HepG2 (cell line): ENCODE results near the gene USP20. TPM values are rescaled to one million over a fixed set of nuclear protein-coding genes. Genes with fewer than 3 reads are reported as not detected.

Source experiments
- ATAC-seq: fragments of 200-7000 bp; cut with Tn5 transposase; 3 replicates; pipeline ENCODE4 v1.9.1; 2020; ENCODE audit warnings: mild to moderate bottlenecking, moderate library complexity
- BruUV-seq: library from RNA; stranded (reverse); fragments of 400-500 nt; replicated peaks from 2 replicates; lab custom pipeline; 2021; lab: Mats Ljungman, UMichigan
- CTCF ChIA-PET: fragments of 300-600 bp; formaldehyde crosslinking; extraction: SDS; loops from one replicate; lab custom pipeline; 2021; ENCODE audit warnings: low total read pairs, inconsistent platforms, low intra/inter-chr PET ratio; lab: Yijun Ruan, JAX
- POLR2A ChIA-PET: fragments of 350-600 bp; sonication (Branson Sonifier 250); formaldehyde crosslinking; loops from one replicate; lab custom pipeline; 2020; ENCODE audit warnings: antibody characterized with exemption, inconsistent platforms; lab: Yijun Ruan, JAX
- DNase-seq: peaks from one replicate; pipeline ENCODE4 v3.0.0-alpha.2; 2015; ENCODE audit warnings: low spot score
- FAIRE-seq: peaks from 3 replicates; lab custom pipeline; 2011; peaks lifted over from hg19 to GRCh38; lab: Jason Lieb, UNC
- H2AFZ ChIP-seq: one replicate; pipeline ENCODE4 v1.6.1; 2011; ENCODE audit warnings: low read length, inconsistent platforms
- H3K27ac ChIP-seq: fragments of 300-600 bp; 3 replicates; pipeline ENCODE4 v1.8.0; 2011; ENCODE audit warnings: mixed run types, mild to moderate bottlenecking, mixed read lengths, low read length, inconsistent platforms; ENCODE audit not compliant: insufficient read depth; ENCODE audit errors: extremely low read length
- H3K27me3 ChIP-seq, 2 experiments: fragments of 200-600 bp in 1 of 2; 2 replicates in 1 of 2; 3 replicates in 1 of 2; pipeline versions ENCODE4 v1.6.0 to v1.8.0; 2011; ENCODE audit warnings: low read length in 2 of 2, mild to moderate bottlenecking in 2 of 2, moderate library complexity in 2 of 2, inconsistent platforms in 1 of 2; ENCODE audit not compliant: insufficient read depth in 2 of 2, control insufficient read depth in 1 of 2
- H3K36me3 ChIP-seq, 2 experiments: fragments of 200-600 bp in 1 of 2; replicated peaks in 1 of 2; 2 replicates in 1 of 2; 3 replicates in 1 of 2; pipeline versions ENCODE4 v1.5.1 to v1.8.0; 2011; ENCODE audit warnings: low read length in 2 of 2, inconsistent platforms in 1 of 2; ENCODE audit not compliant: insufficient read depth in 2 of 2, control insufficient read depth in 1 of 2
- H3K4me1 ChIP-seq: 2 replicates; pipeline ENCODE4 v1.5.1; 2012; ENCODE audit warnings: low read length, inconsistent platforms; ENCODE audit not compliant: insufficient read depth
- H3K4me2 ChIP-seq: 2 replicates; pipeline ENCODE4 v1.6.0; 2011; ENCODE audit warnings: low read depth, low read length, inconsistent platforms
- H3K4me3 ChIP-seq, 3 experiments: fragments of 200-600 bp in 1 of 3; sonication (generic), shearing (Covaris generic) in 1 of 3; replicated peaks in 1 of 3; 2 replicates each; pipeline ENCODE4 v1.5.1; 2011 to 2016; ENCODE audit warnings: low read length in 3 of 3, inconsistent platforms in 2 of 3, low read depth in 2 of 3, mild to moderate bottlenecking in 2 of 3, control low read depth in 1 of 3, mixed read lengths in 1 of 3; ENCODE audit not compliant: insufficient read depth in 1 of 3
- H3K79me2 ChIP-seq: one replicate; pipeline ENCODE4 v1.6.1; 2011; ENCODE audit warnings: low read length, inconsistent platforms; ENCODE audit not compliant: insufficient read depth
- H3K9ac ChIP-seq: 2 replicates; pipeline ENCODE4 v1.6.0; 2011; ENCODE audit warnings: mild to moderate bottlenecking, low read depth, low read length, inconsistent platforms; ENCODE audit not compliant: insufficient read depth
- H3K9me3 ChIP-seq: 2 replicates; pipeline ENCODE4 v1.5.1; 2012; ENCODE audit warnings: mild to moderate bottlenecking, low read length
- H4K20me1 ChIP-seq: 2 replicates; pipeline ENCODE4 v1.6.0; 2011; ENCODE audit warnings: inconsistent platforms, mild to moderate bottlenecking, low read length, moderate library complexity; ENCODE audit not compliant: insufficient read depth
- EED ChIP-seq: sonication (generic); formaldehyde crosslinking; IDR thresholded peaks from 2 replicates; pipeline ENCODE4 v1.5.0; 2020; ENCODE audit warnings: mild to moderate bottlenecking, missing genetic modification reagents
- GFI1 ChIP-seq: sonication (generic); formaldehyde crosslinking; IDR thresholded peaks from 2 replicates; pipeline ENCODE4 v1.5.0; 2020; ENCODE audit warnings: missing genetic modification reagents, mild to moderate bottlenecking, borderline replicate concordance
- HNRNPUL1 ChIP-seq: fragments of 200-400 bp; formaldehyde crosslinking; IDR thresholded peaks from 2 replicates; pipeline ENCODE4 v1.6.1; 2017; ENCODE audit warnings: low read depth, mild to moderate bottlenecking, low read length, moderate library complexity
- JDP2 ChIP-seq: sonication (generic); formaldehyde crosslinking; IDR thresholded peaks from 2 replicates; pipeline ENCODE4 v1.8.1; 2022; ENCODE audit warnings: missing genetic modification reagents, borderline replicate concordance
- KDM6A ChIP-seq: IDR thresholded peaks from 2 replicates; pipeline ENCODE4 v1.6.1; 2016; ENCODE audit warnings: low read depth
- MBD4 ChIP-seq: IDR thresholded peaks from 2 replicates; pipeline ENCODE4 v1.6.1; 2012; ENCODE audit warnings: low read length, inconsistent platforms, borderline replicate concordance
- MEIS2 ChIP-seq: sonication (generic); formaldehyde crosslinking; IDR thresholded peaks from 2 replicates; pipeline ENCODE4 v1.9.0; 2021; ENCODE audit warnings: mild to moderate bottlenecking, missing genetic modification reagents
- NFKBIZ ChIP-seq: IDR thresholded peaks from 2 replicates; pipeline ENCODE4 v1.6.1; 2018; ENCODE audit warnings: missing genetic modification reagents, missing compliant biosample characterization
- PAWR ChIP-seq: sonication (generic); formaldehyde crosslinking; IDR thresholded peaks from 2 replicates; pipeline ENCODE4 v1.4.0; 2020; ENCODE audit warnings: missing genetic modification reagents, mild to moderate bottlenecking, borderline replicate concordance
- PHF20 ChIP-seq: sonication (generic); formaldehyde crosslinking; IDR thresholded peaks from 2 replicates; pipeline ENCODE4 v1.5.0; 2020; ENCODE audit warnings: mild to moderate bottlenecking, missing genetic modification reagents
- RARG ChIP-seq: sonication (generic); formaldehyde crosslinking; IDR thresholded peaks from 2 replicates; pipeline ENCODE4 v1.4.0; 2020; ENCODE audit warnings: low read depth, mild to moderate bottlenecking, missing genetic modification reagents
- RFXAP ChIP-seq: sonication (generic); formaldehyde crosslinking; IDR thresholded peaks from 2 replicates; pipeline ENCODE4 v1.4.0; 2020; ENCODE audit warnings: missing genetic modification reagents, borderline replicate concordance
- RORA ChIP-seq: sonication (generic); formaldehyde crosslinking; IDR thresholded peaks from 2 replicates; pipeline ENCODE4 v1.5.0; 2020; ENCODE audit warnings: mild to moderate bottlenecking, missing genetic modification reagents, moderate library complexity
- SETDB1 ChIP-seq: sonication (generic); formaldehyde crosslinking; IDR thresholded peaks from 2 replicates; pipeline ENCODE4 v1.5.1; 2020; ENCODE audit warnings: missing genetic modification reagents, mild to moderate bottlenecking, borderline replicate concordance
- ZBTB1 ChIP-seq: sonication (generic); formaldehyde crosslinking; IDR thresholded peaks from 2 replicates; pipeline ENCODE4 v1.4.0; 2020; ENCODE audit warnings: missing genetic modification reagents, borderline replicate concordance
- ZNF446 ChIP-seq: sonication (generic); formaldehyde crosslinking; IDR thresholded peaks from 2 replicates; pipeline ENCODE4 v1.5.0; 2020; ENCODE audit warnings: mild to moderate bottlenecking, missing genetic modification reagents
- WGBS: methylation state at CpG from one replicate; pipeline ENCODE4 v1.1.6; 2017; ENCODE audit warnings: low lambda C conversion rate; 5-methylcytosine and 5-hydroxymethylcytosine counted together
- in situ Hi-C: cut with HindIII; loops from 2 replicates; pipeline ENCODE4 v1.10.0; 2017; ENCODE audit warnings: low pct_unique_long_range_greater_than_20kb; ENCODE audit not compliant: extremely low pct_ligation_motif_present
- intact Hi-C: fragments of 100-400 bp; cut with micrococcal nuclease; formaldehyde crosslinking; loops from one replicate; pipeline ENCODE4 v1.10.0; 2022; ENCODE audit not compliant: unreplicated experiment
- polyA plus RNA-seq, 8 experiments: library from polyadenylated mRNA; depleted of rRNA in 3 of 8; stranded (reverse) in 7 of 8; unstranded in 1 of 8; fragments of >200 nt; fragmentation: Illumina TruSeq in 4 of 8; extraction: Trizol in 4 of 8; gene quantifications; 2 replicates each; pipeline versions ENCODE4 v1.2.1 to v1.2.3, GENCODE V29; 2011 to 2016; ENCODE audit warnings: low read depth in 4 of 8, missing spikeins in 1 of 8, mixed read lengths in 1 of 8; ENCODE audit not compliant: insufficient read depth in 1 of 8
- total RNA-seq, 5 experiments: library from RNA; depleted of rRNA; stranded (reverse); fragments of >200 nt; fragmentation: Illumina TruSeq; extraction: Trizol; gene quantifications; 2 replicates each; pipeline ENCODE4 v1.2.3, GENCODE V29; 2016; ENCODE audit warnings: low read depth in 1 of 5
- TF ChIP-seq, protein P1 (sequence below): IDR thresholded peaks from 2 replicates; pipeline ENCODE4 v1.6.1; 2016; ENCODE audit warnings: control low read depth
- TF ChIP-seq, protein P2 (sequence below): sonication (generic); formaldehyde crosslinking; IDR thresholded peaks from 2 replicates; pipeline ENCODE4 v1.4.0; 2020; ENCODE audit warnings: missing genetic modification reagents
- TF ChIP-seq, protein P3 (sequence below): sonication (generic); formaldehyde crosslinking; IDR thresholded peaks from 2 replicates; pipeline ENCODE4 v1.9.0; 2022; ENCODE audit warnings: missing genetic modification reagents, mild to moderate bottlenecking, borderline replicate concordance

Gene USP20
- total and polyA plus RNA-seq, 2 of the 13 experiments (the other 11 are each of a cell fraction or from before 2014, with no cell fraction given) = 4.4 to 5.9 TPM

DNA sequence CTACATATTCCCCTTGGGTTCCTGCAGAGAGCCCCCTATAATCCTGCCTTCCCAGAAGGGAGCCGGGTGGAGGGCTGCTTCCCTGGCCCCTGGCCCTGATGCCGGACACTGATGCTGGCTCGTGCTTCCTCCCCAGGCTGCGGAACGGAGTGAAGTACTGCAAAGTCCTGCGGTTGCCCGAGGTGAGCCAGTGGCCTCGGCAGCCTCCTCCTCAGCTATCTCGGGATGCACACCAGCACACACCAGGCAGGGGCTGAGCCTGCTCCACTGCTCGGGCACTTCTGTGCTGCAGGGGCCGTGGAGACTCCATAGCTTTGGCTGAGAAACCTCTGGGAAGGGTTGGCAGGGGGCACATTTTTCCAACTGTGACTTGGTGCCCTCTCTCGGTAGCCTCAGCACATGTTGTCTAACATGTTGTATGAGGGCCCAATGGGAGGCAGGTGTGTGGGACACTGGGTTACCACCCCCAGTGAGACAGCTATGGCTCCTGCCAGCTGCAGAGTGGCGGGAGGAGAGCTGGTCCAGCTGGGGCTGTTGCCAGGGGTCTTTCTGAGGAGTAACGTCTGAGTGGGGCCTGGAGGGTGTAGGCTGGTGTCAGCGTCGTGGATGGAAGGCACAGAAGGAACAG is 38.4 kb downstream of the USP20 start (continued):
- TF ChIP-seq MBD4 = no peak
- TF ChIP-seq ZBTB1 (CRISPR knock-in tag) = no peak
- TF ChIP-seq, protein P1, sequence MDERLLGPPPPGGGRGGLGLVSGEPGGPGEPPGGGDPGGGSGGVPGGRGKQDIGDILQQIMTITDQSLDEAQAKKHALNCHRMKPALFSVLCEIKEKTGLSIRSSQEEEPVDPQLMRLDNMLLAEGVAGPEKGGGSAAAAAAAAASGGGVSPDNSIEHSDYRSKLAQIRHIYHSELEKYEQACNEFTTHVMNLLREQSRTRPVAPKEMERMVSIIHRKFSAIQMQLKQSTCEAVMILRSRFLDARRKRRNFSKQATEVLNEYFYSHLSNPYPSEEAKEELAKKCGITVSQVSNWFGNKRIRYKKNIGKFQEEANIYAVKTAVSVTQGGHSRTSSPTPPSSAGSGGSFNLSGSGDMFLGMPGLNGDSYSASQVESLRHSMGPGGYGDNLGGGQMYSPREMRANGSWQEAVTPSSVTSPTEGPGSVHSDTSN (CRISPR knock-in tag) = no peak
- TF ChIP-seq NFKBIZ (CRISPR knock-in tag) = no peak
- TF ChIP-seq RARG = no peak
- TF ChIP-seq RFXAP (CRISPR knock-in tag) = no peak
- TF ChIP-seq, all 625 proteins: peak for 0

DNA sequence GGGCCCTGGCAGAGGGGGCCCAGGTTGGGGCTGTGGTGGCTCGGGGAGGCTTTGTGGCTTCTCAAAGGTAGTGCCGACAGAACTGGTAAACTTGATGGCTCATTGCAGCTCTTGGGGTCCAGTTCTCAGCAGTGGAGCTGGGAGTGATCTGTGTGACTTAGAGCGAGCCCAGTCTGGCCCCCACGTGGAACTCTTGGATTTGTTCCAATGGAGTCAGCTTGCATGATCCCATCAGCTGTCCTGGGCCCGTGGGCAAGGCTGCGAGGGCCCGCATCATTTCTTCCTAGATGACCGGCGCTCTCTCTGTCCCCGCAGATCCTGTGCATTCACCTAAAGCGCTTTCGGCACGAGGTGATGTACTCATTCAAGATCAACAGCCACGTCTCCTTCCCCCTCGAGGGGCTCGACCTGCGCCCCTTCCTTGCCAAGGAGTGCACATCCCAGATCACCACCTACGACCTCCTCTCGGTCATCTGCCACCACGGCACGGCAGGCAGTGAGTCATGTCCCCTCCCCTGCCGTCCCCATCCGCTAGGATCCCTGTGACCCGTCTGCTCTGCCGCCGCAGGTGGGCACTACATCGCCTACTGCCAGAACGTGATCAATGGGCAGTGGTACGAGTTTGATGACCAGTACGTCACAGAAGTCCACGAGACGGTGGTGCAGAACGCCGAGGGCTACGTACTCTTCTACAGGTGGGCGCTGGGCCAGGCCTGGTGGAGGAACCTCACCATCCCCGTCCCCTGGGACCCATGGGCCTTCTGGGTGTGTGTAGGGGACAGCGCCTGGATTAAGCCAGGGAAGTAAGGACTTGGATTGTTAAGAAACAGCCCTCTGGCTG is 39.2 kb downstream of the USP20 start:
- H3K27ac ChIP-seq = no peak overlapping the region
- no TSS peak for BruUV-seq
- H3K9me3 ChIP-seq = no peaks in the 10 kb centered on the region
- CTCF ChIA-PET = no interaction called here
- H3K27me3 ChIP-seq = no peaks in the 10 kb centered on the region
- H3K9ac ChIP-seq = no peak overlapping the region
- intact Hi-C loops (no loop called here), in situ Hi-C loops (no loop called here)
- H3K36me3 ChIP-seq = 0 out of 5 replicates have a peak, but pooled peaks cover 0 to 3% of the 10 kb centered on the region in 2 experiments
- H3K4me3 ChIP-seq = no peak overlapping the region
- H2AFZ ChIP-seq = no peak overlapping the region
- no peaks in the 10 kb centered on the region for H3K79me2 ChIP-seq
- FAIRE-seq = no peak
- POLR2A ChIA-PET = no interaction called here
- 92% methylated on average over 31 of the region's 38 CpGs for WGBS
- no peak for ATAC-seq
- TF ChIP-seq EED (CRISPR knock-in tag) (no peak), KDM6A (no peak), PAWR (CRISPR knock-in tag) (no peak), JDP2 (CRISPR knock-in tag) (no peak), ZNF446 (CRISPR knock-in tag) (no peak), PHF20 (CRISPR knock-in tag) (no peak), HNRNPUL1 (no peak), GFI1 (no peak), SETDB1 (CRISPR knock-in tag) (no peak), MEIS2 (no peak), RORA (CRISPR knock-in tag) (no peak)
- TF ChIP-seq, protein P2, sequence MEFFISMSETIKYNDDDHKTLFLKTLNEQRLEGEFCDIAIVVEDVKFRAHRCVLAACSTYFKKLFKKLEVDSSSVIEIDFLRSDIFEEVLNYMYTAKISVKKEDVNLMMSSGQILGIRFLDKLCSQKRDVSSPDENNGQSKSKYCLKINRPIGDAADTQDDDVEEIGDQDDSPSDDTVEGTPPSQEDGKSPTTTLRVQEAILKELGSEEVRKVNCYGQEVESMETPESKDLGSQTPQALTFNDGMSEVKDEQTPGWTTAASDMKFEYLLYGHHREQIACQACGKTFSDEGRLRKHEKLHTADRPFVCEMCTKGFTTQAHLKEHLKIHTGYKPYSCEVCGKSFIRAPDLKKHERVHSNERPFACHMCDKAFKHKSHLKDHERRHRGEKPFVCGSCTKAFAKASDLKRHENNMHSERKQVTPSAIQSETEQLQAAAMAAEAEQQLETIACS (CRISPR knock-in tag) = no peak
- TF ChIP-seq, protein P3, sequence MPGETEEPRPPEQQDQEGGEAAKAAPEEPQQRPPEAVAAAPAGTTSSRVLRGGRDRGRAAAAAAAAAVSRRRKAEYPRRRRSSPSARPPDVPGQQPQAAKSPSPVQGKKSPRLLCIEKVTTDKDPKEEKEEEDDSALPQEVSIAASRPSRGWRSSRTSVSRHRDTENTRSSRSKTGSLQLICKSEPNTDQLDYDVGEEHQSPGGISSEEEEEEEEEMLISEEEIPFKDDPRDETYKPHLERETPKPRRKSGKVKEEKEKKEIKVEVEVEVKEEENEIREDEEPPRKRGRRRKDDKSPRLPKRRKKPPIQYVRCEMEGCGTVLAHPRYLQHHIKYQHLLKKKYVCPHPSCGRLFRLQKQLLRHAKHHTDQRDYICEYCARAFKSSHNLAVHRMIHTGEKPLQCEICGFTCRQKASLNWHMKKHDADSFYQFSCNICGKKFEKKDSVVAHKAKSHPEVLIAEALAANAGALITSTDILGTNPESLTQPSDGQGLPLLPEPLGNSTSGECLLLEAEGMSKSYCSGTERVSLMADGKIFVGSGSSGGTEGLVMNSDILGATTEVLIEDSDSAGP (CRISPR knock-in tag) = no peak
- no peaks in the 10 kb centered on the region for H4K20me1 ChIP-seq
- H3K4me2 ChIP-seq = no peak overlapping the region
- DNase-seq = no peak
- no peaks in the 10 kb centered on the region for H3K4me1 ChIP-seq
